IMR-90 (cell line): ENCODE results near the gene SCAMP1.

Source experiments
- CTCF ChIP-seq: conservative IDR thresholded peaks from 2 replicates; pipeline ENCODE4 v1.5.1; 2012; ENCODE audit warnings: mild to moderate bottlenecking, low read depth, low read length, improper control_type of control experiment
- ELK1 ChIP-seq: fragments of 150-350 bp; IDR thresholded peaks from 2 replicates; pipeline ENCODE4 v1.6.1; 2016; ENCODE audit warnings: low read depth, mild to moderate bottlenecking, low read length, moderate library complexity, borderline replicate concordance
- POLR2A ChIP-seq: IDR thresholded peaks from 2 replicates; pipeline ENCODE4 v1.6.1; 2012; ENCODE audit warnings: mild to moderate bottlenecking, low read depth, low read length
- RFX5 ChIP-seq: IDR thresholded peaks from 2 replicates; pipeline ENCODE4 v1.8.0; 2012; ENCODE audit warnings: low read depth, mild to moderate bottlenecking, low read length, moderate library complexity

GRCh38 chr5:78373231-78373630 lies 12.8 kb downstream of the SCAMP1 start:
- TF ChIP-seq CTCF, result no peak
- TF ChIP-seq ELK1, result no peak
- no peak for TF ChIP-seq RFX5
- TF ChIP-seq POLR2A, result no peak
